WERI-Rb-1 (cell line): ENCODE measurements around the gene TTBK1.

Source experiments
- DNase-seq: peaks from one replicate; pipeline ENCODE4 v3.0.0-alpha.2; 2020
- H3K27ac ChIP-seq: fragments of 250-450 bp; sonication (Bioruptor Pico); 2 replicates; pipeline ENCODE4 v1.5.1; 2020; ENCODE audit warnings: mild to moderate bottlenecking, moderate library complexity
- H3K27me3 ChIP-seq: fragments of 250-450 bp; sonication (Bioruptor Pico); 2 replicates; pipeline ENCODE4 v1.5.1; 2021; ENCODE audit warnings: mild to moderate bottlenecking, low read depth, moderate library complexity; ENCODE audit not compliant: insufficient read depth, severe bottlenecking
- H3K36me3 ChIP-seq: fragments of 250-450 bp; sonication (Bioruptor Pico); 2 replicates; pipeline ENCODE4 v1.5.1; 2020; ENCODE audit warnings: mild to moderate bottlenecking, moderate library complexity
- H3K4me3 ChIP-seq: 2 replicates; pipeline ENCODE4 v1.5.1; 2011; ENCODE audit warnings: low read depth, mild to moderate bottlenecking, control low read depth, low read length
- H3K9me3 ChIP-seq: fragments of 250-450 bp; sonication (Bioruptor Pico); 2 replicates; pipeline ENCODE4 v1.5.1; 2021; ENCODE audit warnings: mild to moderate bottlenecking, moderate library complexity; ENCODE audit not compliant: severe bottlenecking
- TF ChIP-seq, protein P1 (sequence below): IDR thresholded peaks from 2 replicates; pipeline ENCODE4 v1.5.1; 2011; ENCODE audit warnings: low read depth, mild to moderate bottlenecking, control low read depth, inconsistent platforms, low read length

Gene TTBK1

DNA sequence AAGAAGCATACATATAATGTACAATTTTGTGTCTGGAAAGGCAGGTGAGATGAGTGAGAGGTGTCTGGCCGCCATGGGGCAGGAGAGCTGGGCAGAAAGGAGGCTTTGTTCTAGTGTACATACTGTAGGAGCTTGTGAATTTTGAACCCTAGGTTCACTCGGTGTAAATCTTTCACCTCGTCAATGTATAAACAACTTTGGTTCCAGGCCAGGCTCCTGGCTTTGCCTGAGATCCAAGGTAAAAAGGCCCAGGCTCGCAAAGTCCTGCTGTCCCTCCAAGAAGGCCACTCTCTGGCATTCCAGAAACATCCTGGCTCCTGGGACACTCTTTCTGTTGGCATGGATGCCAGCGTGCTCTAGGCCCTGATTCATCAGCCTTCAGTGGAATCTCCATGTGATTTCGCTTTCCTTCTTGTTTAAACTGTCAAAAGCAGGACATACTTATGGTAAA lies 47.6 kb downstream of the TTBK1 start:
- no peaks in the 10 kb centered on the region for H3K27me3 ChIP-seq
- TF ChIP-seq, protein P1, sequence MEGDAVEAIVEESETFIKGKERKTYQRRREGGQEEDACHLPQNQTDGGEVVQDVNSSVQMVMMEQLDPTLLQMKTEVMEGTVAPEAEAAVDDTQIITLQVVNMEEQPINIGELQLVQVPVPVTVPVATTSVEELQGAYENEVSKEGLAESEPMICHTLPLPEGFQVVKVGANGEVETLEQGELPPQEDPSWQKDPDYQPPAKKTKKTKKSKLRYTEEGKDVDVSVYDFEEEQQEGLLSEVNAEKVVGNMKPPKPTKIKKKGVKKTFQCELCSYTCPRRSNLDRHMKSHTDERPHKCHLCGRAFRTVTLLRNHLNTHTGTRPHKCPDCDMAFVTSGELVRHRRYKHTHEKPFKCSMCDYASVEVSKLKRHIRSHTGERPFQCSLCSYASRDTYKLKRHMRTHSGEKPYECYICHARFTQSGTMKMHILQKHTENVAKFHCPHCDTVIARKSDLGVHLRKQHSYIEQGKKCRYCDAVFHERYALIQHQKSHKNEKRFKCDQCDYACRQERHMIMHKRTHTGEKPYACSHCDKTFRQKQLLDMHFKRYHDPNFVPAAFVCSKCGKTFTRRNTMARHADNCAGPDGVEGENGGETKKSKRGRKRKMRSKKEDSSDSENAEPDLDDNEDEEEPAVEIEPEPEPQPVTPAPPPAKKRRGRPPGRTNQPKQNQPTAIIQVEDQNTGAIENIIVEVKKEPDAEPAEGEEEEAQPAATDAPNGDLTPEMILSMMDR = no peak
- no peaks in the 10 kb centered on the region for H3K9me3 ChIP-seq
- DNase-seq = no peak
- H3K4me3 ChIP-seq = no peak overlapping the region
- no peak overlapping the region for H3K27ac ChIP-seq
- no peaks in the 10 kb centered on the region for H3K36me3 ChIP-seq

DNA sequence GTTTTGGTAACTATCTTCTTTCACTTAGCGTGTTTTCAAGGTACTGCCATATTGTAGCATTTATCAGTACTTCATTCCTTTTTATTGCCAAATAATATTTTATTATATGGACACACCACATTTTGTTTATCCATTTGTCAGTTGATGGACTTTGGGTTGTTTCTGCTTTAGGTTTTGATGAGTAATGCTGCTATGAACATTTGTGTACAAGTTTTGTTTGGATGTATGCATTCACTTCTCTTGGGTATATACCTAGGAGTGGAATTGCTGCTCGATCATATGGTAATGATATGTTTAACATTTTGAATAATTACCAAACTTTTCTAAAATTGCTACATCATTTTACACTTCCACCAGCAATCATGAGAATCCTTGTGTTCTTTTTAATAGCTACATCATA lies 48.4 kb downstream of the TTBK1 start:
- no peaks in the 10 kb centered on the region for H3K36me3 ChIP-seq
- no peak overlapping the region for H3K27ac ChIP-seq
- H3K27me3 ChIP-seq = no peaks in the 10 kb centered on the region
- H3K4me3 ChIP-seq = no peak overlapping the region
- no peak for DNase-seq
- TF ChIP-seq, protein P1 = no peak
- no peaks in the 10 kb centered on the region for H3K9me3 ChIP-seq

DNA sequence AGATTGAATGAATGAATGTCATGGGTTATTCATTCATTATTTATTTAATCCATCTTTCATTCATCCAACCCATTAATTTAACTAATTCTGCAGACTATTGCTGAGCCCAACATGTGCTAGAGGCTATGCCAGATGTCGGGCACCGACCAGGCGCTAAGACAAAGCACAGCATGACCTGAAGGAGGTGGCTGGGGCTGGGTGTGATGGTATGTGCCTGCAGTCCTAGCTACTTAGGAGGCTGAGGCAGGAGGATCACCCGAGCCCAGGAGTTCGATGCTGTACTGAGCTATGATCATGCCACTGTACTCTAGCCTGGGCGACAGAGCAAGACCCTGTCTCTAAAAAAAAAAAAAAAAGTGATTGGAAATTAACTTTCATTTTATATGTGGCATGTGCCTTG lies 49.1 kb downstream of the TTBK1 start:
- Histone ChIP-seq H3K27ac (no peak overlapping the region), H3K27me3 (no peaks in the 10 kb centered on the region), H3K9me3 (no peaks in the 10 kb centered on the region), H3K4me3 (no peak overlapping the region), H3K36me3 (no peaks in the 10 kb centered on the region)
- TF ChIP-seq, protein P1 = no peak
- DNase-seq = no peak

DNA sequence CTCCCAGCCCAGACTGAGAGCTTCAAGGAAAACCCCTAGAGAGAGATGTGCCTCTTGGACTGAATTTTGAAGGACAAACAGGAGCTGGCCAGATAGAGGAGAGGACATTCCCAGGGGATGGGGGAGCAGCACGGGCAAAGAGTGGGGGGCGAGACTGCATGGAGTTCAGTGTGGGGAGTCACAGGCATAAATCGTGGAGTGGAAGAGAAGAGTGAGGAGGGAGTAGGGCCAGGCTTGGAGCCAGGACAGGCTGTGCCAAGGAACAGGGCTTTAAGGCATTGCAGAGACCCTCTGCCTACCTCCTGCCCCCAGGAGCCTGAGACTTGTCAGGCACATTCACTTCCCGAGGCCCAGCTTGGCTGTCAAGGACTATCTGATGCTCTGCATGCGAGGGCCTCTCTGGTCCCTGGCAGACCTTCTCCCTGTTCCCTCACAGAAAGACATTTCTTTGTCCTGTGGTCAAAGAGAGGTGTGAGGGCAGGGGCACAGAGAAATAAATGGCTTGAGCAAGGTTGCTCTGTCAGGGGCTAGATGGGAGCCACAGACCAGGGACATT lies 49.6 kb downstream of the TTBK1 start:
- Histone ChIP-seq H3K9me3 (no peaks in the 10 kb centered on the region), H3K27ac (no peak overlapping the region), H3K27me3 (no peaks in the 10 kb centered on the region), H3K36me3 (no peaks in the 10 kb centered on the region), H3K4me3 (no peak overlapping the region)
- TF ChIP-seq, protein P1 = no peak
- no peak for DNase-seq

DNA sequence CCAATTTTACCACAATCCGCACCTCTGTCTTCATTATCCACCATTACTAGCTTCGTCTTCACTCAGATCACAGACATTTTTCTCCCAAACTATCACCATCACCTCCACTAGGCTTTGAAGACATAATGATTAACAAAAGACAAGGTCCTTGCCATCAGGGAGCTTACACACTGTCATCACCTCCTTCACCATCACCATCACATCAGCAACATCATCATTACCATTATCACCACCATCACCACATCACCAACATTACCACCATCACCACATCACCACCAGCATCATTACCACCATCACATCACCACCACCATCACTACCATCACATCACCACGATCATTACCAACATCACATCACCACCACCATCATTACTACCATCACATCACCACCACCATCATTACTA lies 50.4 kb downstream of the TTBK1 start:
- H3K27ac ChIP-seq = no peak overlapping the region
- H3K9me3 ChIP-seq = no peaks in the 10 kb centered on the region
- H3K4me3 ChIP-seq = no peak overlapping the region
- no peak for DNase-seq
- no peaks in the 10 kb centered on the region for H3K36me3 ChIP-seq
- TF ChIP-seq, protein P1 = no peak
- no peaks in the 10 kb centered on the region for H3K27me3 ChIP-seq

DNA sequence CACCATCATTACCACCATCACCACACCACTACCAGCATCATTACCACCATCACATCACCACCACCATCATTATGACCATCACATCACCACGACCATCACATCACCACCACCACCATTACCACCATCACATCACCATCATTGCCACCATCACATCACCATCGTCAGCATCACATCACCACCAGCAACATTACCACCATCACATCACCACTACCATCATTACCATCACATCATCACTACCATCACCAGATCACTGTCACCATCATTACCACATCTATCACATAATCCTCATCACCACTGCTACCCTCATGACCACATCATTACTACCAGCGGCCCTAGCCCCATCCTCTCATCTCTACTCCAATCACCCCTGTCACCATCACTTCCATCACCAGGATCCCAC lies 51.3 kb downstream of the TTBK1 start:
- no peak overlapping the region for H3K27ac ChIP-seq
- no peak for DNase-seq
- TF ChIP-seq, protein P1 = no peak
- no peaks in the 10 kb centered on the region for H3K36me3 ChIP-seq
- no peaks in the 10 kb centered on the region for H3K27me3 ChIP-seq
- no peaks in the 10 kb centered on the region for H3K9me3 ChIP-seq
- H3K4me3 ChIP-seq = no peak overlapping the region
